DND-41 (cell line): ENCODE measurements around the gene APC.

Experiments used
- ATAC-seq: fragments of 200-7000 bp; cut with Tn5 transposase; 3 replicates; pipeline ENCODE4 v1.9.1; 2021; ENCODE audit warnings: low read depth; ENCODE audit not compliant: insufficient read depth
- DNase-seq: peaks from one replicate; pipeline ENCODE4 v3.0.0-alpha.2; 2020
- H2AFZ ChIP-seq: 2 replicates; pipeline ENCODE4 v1.6.0; 2012; ENCODE audit warnings: low read depth, low read length
- H3K27ac ChIP-seq: 2 replicates; pipeline ENCODE4 v1.5.1; 2012; ENCODE audit warnings: low read length, inconsistent platforms
- H3K27me3 ChIP-seq: fragments of 200-600 bp; sonication (generic); 2 replicates; pipeline ENCODE4 v1.6.0; 2012; ENCODE audit warnings: low read length, mild to moderate bottlenecking, inconsistent platforms; ENCODE audit not compliant: insufficient read depth, poor library complexity
- H3K36me3 ChIP-seq: 2 replicates; pipeline ENCODE4 v1.5.1; 2012; ENCODE audit warnings: low read length, inconsistent platforms; ENCODE audit not compliant: insufficient read depth
- H3K4me1 ChIP-seq: 2 replicates; pipeline ENCODE4 v1.5.1; 2012; ENCODE audit warnings: mild to moderate bottlenecking, low read length; ENCODE audit not compliant: insufficient read depth
- H3K4me2 ChIP-seq: 2 replicates; pipeline ENCODE4 v1.6.0; 2012; ENCODE audit warnings: mild to moderate bottlenecking, moderate library complexity, low read length, inconsistent platforms; ENCODE audit not compliant: insufficient read depth
- H3K4me3 ChIP-seq, 2 experiments: fragments of 200-600 bp in 1 of 2; shearing (Covaris generic) in 1 of 2; 2 replicates each; pipeline ENCODE4 v1.5.1; 2012 to 2016; ENCODE audit warnings: inconsistent platforms in 2 of 2, low read length in 2 of 2, mild to moderate bottlenecking in 2 of 2, low read depth in 1 of 2, moderate library complexity in 1 of 2
- H3K79me2 ChIP-seq: 2 replicates; pipeline ENCODE4 v1.6.0; 2012; ENCODE audit warnings: low read length, inconsistent platforms; ENCODE audit not compliant: insufficient read depth
- H3K9ac ChIP-seq: 2 replicates; pipeline ENCODE4 v1.6.0; 2012; ENCODE audit warnings: low read depth, mild to moderate bottlenecking, inconsistent platforms, low read length, moderate library complexity
- H3K9me3 ChIP-seq: 2 replicates; pipeline ENCODE4 v1.5.1; 2012; ENCODE audit warnings: low read length, moderate library complexity, mild to moderate bottlenecking, inconsistent platforms; ENCODE audit not compliant: insufficient read depth, severe bottlenecking
- H4K20me1 ChIP-seq: 2 replicates; pipeline ENCODE4 v1.6.0; 2012; ENCODE audit warnings: low read length; ENCODE audit not compliant: insufficient read depth
- EZH2 ChIP-seq: IDR thresholded peaks from 3 replicates; pipeline ENCODE4 v1.6.1; 2012; ENCODE audit warnings: borderline replicate concordance, low read depth, mild to moderate bottlenecking, moderate library complexity, low read length, inconsistent platforms; ENCODE audit not compliant: severe bottlenecking
- TF ChIP-seq, protein P1 (sequence below): IDR thresholded peaks from 2 replicates; pipeline ENCODE4 v1.5.1; 2012; ENCODE audit warnings: borderline replicate concordance, low read length, moderate library complexity, mild to moderate bottlenecking; ENCODE audit not compliant: poor library complexity, severe bottlenecking; ENCODE audit errors: extremely low read depth

The APC gene

DNA sequence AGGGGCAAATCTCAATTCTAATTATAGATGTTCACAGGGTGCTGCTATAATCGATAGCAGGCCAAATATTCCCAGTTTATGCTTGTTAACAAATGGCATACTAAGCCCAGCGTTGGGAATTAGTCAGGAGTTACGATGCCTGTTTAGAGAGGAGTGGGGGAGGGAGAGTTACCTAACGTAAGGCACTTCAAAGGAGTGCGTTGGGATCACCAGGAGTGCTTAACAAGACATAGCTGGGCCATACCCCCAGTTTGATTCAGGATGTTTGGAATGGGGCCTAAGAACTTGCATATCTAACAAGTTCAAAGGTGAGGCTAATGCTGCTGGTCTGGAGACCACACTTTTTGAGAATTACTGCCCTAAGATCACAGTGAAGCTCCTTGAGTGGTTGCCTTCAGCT lies 108.9 kb downstream of the APC start:
- DNase-seq, result no peak
- Histone ChIP-seq H3K4me2 (no peak overlapping the region), H2AFZ (no peak overlapping the region), H3K36me3 (no peaks in the 10 kb centered on the region), H4K20me1 (no peaks in the 10 kb centered on the region), H3K9me3 (no peaks in the 10 kb centered on the region), H3K9ac (no peak overlapping the region), H3K27ac (no peak overlapping the region), H3K79me2 (no peaks in the 10 kb centered on the region), H3K4me3 (no peak overlapping the region), H3K27me3 (no peaks in the 10 kb centered on the region), H3K4me1 (no peaks in the 10 kb centered on the region)
- ATAC-seq, result no peak
- TF ChIP-seq, protein P1, sequence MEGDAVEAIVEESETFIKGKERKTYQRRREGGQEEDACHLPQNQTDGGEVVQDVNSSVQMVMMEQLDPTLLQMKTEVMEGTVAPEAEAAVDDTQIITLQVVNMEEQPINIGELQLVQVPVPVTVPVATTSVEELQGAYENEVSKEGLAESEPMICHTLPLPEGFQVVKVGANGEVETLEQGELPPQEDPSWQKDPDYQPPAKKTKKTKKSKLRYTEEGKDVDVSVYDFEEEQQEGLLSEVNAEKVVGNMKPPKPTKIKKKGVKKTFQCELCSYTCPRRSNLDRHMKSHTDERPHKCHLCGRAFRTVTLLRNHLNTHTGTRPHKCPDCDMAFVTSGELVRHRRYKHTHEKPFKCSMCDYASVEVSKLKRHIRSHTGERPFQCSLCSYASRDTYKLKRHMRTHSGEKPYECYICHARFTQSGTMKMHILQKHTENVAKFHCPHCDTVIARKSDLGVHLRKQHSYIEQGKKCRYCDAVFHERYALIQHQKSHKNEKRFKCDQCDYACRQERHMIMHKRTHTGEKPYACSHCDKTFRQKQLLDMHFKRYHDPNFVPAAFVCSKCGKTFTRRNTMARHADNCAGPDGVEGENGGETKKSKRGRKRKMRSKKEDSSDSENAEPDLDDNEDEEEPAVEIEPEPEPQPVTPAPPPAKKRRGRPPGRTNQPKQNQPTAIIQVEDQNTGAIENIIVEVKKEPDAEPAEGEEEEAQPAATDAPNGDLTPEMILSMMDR, result no peak
- no peak for TF ChIP-seq EZH2

DNA sequence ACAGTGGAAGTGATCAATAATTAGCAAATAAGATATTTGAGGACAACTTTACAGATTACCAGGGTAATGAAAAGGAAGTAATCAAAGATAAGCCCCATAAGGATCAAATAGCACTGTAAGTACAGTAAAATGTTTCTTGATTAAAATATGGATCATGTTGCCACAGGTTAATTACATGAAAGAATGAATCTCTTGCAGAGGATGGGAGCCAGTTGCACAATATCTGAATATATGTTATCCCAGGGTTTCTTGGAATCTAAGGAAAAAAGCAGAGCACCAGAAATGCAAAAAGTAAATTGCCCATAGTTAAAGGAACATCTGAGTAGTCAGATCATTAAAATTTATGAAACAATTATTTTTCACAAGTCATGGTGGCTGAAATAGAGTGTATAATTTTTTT lies 109.6 kb downstream of the APC start:
- Histone ChIP-seq H4K20me1 (no peaks in the 10 kb centered on the region), H3K4me1 (no peaks in the 10 kb centered on the region), H3K4me3 (no peak overlapping the region), H3K4me2 (no peak overlapping the region), H3K9me3 (no peaks in the 10 kb centered on the region), H3K27me3 (no peaks in the 10 kb centered on the region), H3K36me3 (no peaks in the 10 kb centered on the region), H2AFZ (no peak overlapping the region), H3K27ac (no peak overlapping the region), H3K9ac (no peak overlapping the region), H3K79me2 (no peaks in the 10 kb centered on the region)
- TF ChIP-seq EZH2, result no peak
- TF ChIP-seq, protein P1, result no peak
- ATAC-seq, result no peak
- DNase-seq, result no peak

DNA sequence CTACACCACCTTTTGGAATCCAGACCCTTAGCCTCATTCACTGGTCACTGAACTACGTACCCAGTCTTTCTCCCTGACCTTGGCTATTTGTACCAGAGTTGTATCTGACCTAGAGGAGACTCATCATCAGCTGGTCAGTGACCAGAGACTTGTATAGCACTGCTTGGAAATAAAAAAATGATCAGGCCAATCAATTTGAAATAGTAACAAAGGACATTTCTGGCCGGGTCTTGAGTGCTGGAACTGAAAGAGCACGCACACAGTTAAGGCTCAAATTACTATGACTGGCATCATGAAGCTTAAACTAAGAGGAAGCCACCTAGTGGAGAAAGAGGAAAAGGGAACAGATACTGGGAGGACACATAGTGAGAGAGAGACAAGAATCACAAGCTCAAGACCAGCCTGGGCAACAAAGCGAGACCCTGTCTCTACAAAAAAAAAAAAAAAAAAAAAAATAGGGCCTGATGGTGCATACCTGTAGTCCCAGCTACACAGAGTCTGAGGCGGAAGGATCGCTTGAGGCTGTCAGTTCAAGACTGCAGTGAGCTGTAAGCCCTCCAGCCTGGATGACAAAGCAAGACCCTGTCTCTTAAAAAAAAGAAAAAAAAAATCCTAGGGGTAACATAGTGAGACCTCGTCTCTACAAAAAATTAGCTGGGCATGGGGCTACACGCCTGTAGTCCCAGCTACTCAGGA lies 110.6 kb downstream of the APC start:
- no peaks in the 10 kb centered on the region for H3K36me3 ChIP-seq
- no peaks in the 10 kb centered on the region for H3K4me1 ChIP-seq
- no peak overlapping the region for H3K9ac ChIP-seq
- H3K9me3 ChIP-seq, result no peaks in the 10 kb centered on the region
- H3K4me2 ChIP-seq, result no peak overlapping the region
- H3K4me3 ChIP-seq, result no peak overlapping the region
- H4K20me1 ChIP-seq, result no peaks in the 10 kb centered on the region
- TF ChIP-seq, protein P1, result peak; percentile 80
- TF ChIP-seq EZH2, result no peak
- no peak overlapping the region for H2AFZ ChIP-seq
- peak; percentile 98 for ATAC-seq
- H3K27me3 ChIP-seq, result no peaks in the 10 kb centered on the region
- H3K27ac ChIP-seq, result no peak overlapping the region
- H3K79me2 ChIP-seq, result no peaks in the 10 kb centered on the region
- DNase-seq, result no peak

DNA sequence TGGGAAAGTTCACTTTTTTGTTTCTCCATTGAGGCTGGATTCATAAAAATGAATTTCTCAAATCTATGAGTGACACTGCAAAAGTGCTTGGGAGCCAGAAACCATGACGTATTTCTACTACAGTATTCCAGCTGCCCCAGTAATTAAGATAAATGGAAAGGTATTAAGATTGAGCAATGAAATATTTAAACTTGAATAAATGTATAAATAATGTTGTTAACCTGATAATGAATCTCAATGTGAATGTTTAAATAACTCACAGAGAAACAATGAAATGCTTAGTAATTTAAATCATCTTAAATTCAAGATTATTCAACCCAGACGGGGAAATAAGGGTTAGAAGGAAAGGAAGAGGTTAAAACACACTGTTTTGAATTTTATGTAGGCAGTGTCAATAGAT lies 112.2 kb downstream of the APC start:
- H3K27me3 ChIP-seq, result no peaks in the 10 kb centered on the region
- H3K79me2 ChIP-seq, result no peaks in the 10 kb centered on the region
- no peak overlapping the region for H3K27ac ChIP-seq
- TF ChIP-seq EZH2, result no peak
- TF ChIP-seq, protein P1, result no peak
- H3K4me1 ChIP-seq, result no peaks in the 10 kb centered on the region
- H3K4me3 ChIP-seq, result no peak overlapping the region
- no peak overlapping the region for H2AFZ ChIP-seq
- no peak overlapping the region for H3K4me2 ChIP-seq
- ATAC-seq (no peak), DNase-seq (no peak)
- no peaks in the 10 kb centered on the region for H3K9me3 ChIP-seq
- H4K20me1 ChIP-seq, result no peaks in the 10 kb centered on the region
- no peak overlapping the region for H3K9ac ChIP-seq
- no peaks in the 10 kb centered on the region for H3K36me3 ChIP-seq
